Effector memory CD8-positive, alpha-beta T cell (primary cell): ENCODE measurements around the gene NAGPA.
"Not testable (repeated sequence)": the region's sequence is repeated elsewhere in the genome, so short reads cannot be mapped to it uniquely, and the experiment has no call there.

Experiments
- ATAC-seq: fragments of 150-1000 bp; cut with Tn5 transposase; replicated peaks from 2 replicates; pipeline ENCODE4 v1.10.0; 2021; ENCODE audit warnings: mild to moderate bottlenecking, moderate library complexity
- DNase-seq, 3 experiments: peaks; one replicate each; pipeline ENCODE4 v3.0.0; 2021
- H3K27ac Mint-ChIP-seq, 2 donors: one replicate each; pipeline ENCODE4 v1.8.0; 2022; ENCODE audit warnings: mild to moderate bottlenecking in 2 of 2, mixed read lengths in 2 of 2, moderate library complexity in 2 of 2
- H3K27me3 Mint-ChIP-seq, 2 donors: one replicate each; pipeline ENCODE4 v1.8.0; 2022; ENCODE audit warnings: mixed read lengths in 2 of 2
- H3K36me3 Mint-ChIP-seq: one replicate; pipeline ENCODE4 v1.8.0; 2022; ENCODE audit warnings: mild to moderate bottlenecking, moderate library complexity, mixed read lengths; ENCODE audit not compliant: insufficient read depth
- H3K4me1 Mint-ChIP-seq, 2 donors: one replicate each; pipeline ENCODE4 v1.8.0; 2022; ENCODE audit warnings: low read depth in 2 of 2, mixed read lengths in 2 of 2
- H3K4me3 Mint-ChIP-seq, 2 donors: one replicate each; pipeline ENCODE4 v1.8.0; 2022; ENCODE audit warnings: mild to moderate bottlenecking in 2 of 2, mixed read lengths in 2 of 2, moderate library complexity in 2 of 2
- H3K9me3 Mint-ChIP-seq, 2 donors: one replicate each; pipeline ENCODE4 v1.8.0; 2022; ENCODE audit warnings: mixed read lengths in 2 of 2
- total RNA-seq, 9 experiments: gene quantifications; one replicate each; lab custom pipeline; 2026; lab: John Stamatoyannopoulos, UW

Gene NAGPA, protein sequence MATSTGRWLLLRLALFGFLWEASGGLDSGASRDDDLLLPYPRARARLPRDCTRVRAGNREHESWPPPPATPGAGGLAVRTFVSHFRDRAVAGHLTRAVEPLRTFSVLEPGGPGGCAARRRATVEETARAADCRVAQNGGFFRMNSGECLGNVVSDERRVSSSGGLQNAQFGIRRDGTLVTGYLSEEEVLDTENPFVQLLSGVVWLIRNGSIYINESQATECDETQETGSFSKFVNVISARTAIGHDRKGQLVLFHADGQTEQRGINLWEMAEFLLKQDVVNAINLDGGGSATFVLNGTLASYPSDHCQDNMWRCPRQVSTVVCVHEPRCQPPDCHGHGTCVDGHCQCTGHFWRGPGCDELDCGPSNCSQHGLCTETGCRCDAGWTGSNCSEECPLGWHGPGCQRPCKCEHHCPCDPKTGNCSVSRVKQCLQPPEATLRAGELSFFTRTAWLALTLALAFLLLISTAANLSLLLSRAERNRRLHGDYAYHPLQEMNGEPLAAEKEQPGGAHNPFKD
- 14.8 to 42.8 (median 24.9) reads per million in 9 experiments for total RNA-seq

DNA sequence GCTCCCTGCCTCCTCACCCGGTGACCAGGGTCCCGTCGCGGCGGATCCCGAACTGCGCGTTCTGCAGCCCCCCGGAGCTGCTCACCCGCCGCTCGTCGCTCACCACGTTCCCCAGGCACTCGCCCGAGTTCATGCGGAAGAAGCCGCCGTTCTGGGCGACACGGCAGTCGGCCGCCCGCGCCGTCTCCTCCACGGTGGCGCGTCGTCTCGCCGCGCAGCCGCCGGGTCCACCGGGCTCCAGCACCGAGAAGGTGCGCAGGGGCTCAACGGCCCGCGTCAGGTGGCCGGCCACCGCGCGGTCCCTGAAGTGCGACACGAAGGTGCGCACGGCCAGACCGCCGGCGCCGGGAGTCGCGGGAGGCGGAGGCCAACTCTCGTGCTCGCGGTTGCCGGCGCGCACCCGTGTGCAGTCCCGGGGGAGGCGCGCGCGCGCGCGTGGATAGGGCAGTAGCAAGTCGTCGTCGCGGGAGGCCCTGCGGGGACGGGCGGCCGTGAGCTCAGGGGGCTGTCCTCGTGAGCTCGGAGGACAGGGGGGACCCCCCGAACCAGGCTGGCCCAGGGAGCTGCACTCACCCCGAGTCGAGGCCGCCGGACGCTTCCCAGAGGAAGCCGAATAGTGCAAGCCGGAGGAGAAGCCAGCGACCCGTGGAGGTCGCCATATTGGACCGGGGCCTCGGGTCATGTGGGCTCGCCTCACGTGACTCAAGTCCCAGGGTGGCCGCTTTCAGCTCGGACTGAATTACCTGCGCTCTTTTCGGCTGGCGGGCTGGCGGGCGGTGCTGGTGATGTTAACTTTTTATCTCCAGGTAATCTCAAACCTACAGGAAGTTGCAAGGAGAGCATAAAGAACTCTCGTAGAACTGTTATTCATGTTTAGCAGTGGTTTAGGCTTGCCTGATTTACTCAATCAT, at the start of gene NAGPA:
TSS of gene NAGPA (minus strand) at position 680 of the 911 bp plus-strand sequence. CDS start at position 659, 21 bp downstream.
- H3K27me3 Mint-ChIP-seq = no peaks in the 10 kb centered on the region
- peak; percentile 94 for ATAC-seq
- peaks cover 15 to 24% of the 10 kb centered on the region in 2 donors for H3K4me1 Mint-ChIP-seq
- peaks cover 16% of the 10 kb centered on the region for H3K36me3 Mint-ChIP-seq
- H3K9me3 Mint-ChIP-seq = no peaks in the 10 kb centered on the region
- peak within 1 kb of the TSS; percentile 93 to 95 for H3K27ac Mint-ChIP-seq
- DNase-seq = peak; percentile 76 to 82 (median 78)
- peak within 1 kb of the TSS; percentile 78 to 82 for H3K4me3 Mint-ChIP-seq

DNA sequence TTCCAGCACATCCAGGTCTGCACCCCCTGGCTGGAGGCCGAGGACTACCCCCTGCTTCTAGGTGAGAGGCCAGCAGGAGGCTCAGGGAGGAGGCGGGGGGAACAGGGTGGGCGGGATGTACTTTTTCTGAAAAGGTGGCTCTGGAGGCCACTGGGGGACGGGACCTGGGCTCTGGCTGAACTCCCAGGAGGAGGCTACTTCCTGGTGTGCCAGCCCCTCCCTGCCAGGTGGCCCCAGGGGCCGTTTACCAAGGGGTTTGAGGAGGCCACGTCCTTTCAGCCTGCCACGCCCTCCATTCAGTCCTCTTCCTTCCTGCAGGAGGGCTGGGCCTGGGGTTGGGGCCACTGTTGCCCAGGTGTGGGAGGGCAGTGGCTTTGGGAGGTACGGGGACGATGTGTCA, 47.3 kb upstream of the NAGPA start:
- not testable (repeated sequence) for H3K4me3 Mint-ChIP-seq, H3K9me3 Mint-ChIP-seq, DNase-seq, H3K4me1 Mint-ChIP-seq, H3K27me3 Mint-ChIP-seq, ATAC-seq
- Mint-ChIP-seq H3K27ac (peak overlapping the region in 1 of 2 donors; percentile 55), H3K36me3 (peaks cover 38% of the 10 kb centered on the region)

DNA sequence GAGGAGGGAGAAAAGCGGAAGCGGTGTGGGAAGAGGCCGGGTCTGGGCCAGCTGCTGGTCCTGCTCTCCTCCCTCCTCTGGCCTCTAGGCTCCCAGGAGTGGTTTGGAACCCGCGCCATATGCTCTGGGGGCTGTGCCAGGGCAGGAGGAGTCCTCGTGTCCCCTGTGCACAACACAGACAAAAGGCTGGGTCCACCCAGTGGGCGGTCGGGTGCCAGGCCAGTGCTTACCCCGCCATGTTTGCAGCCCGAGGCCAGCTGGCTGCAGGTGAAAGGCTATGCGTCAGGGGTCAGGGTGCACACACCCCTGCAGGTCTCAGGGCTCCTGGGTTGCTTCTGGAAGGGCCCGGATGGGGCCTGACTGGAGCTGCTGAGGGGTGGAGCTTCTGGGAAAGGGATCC, 46.7 kb upstream of the NAGPA start:
- DNase-seq, H3K27me3 Mint-ChIP-seq, H3K4me3 Mint-ChIP-seq, ATAC-seq, H3K4me1 Mint-ChIP-seq, H3K9me3 Mint-ChIP-seq, H3K27ac Mint-ChIP-seq: not testable (repeated sequence)
- H3K36me3 Mint-ChIP-seq = peaks cover 43% of the 10 kb centered on the region

DNA sequence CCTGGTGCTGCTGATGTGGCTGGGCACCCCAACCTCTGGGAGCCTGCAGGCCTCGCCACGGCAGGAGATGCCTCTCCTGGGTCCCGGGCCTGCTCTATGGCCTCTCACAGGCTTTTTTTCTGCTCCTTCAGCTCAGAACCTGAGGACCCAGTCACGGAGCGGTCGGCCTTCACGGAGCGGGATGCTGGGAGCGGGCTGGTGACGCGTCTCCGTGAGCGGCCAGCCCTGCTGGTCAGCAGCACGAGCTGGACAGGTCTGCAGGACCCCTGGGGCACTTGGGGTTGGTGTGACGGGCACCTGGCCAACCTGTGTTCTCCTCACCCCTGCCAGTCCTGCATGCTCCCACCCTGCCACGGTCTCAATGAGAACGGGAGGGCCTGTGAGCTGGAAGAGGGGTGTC, 44.9 kb upstream of the NAGPA start:
- DNase-seq = no peak
- no peak overlapping the region for H3K4me3 Mint-ChIP-seq
- H3K36me3 Mint-ChIP-seq = peaks cover 49% of the 10 kb centered on the region
- H3K27ac Mint-ChIP-seq = no peak overlapping the region
- ATAC-seq = no peak
- H3K4me1 Mint-ChIP-seq = peaks cover 0 to 3% of the 10 kb centered on the region in 2 donors
- no peaks in the 10 kb centered on the region for H3K9me3 Mint-ChIP-seq
- H3K27me3 Mint-ChIP-seq = no peaks in the 10 kb centered on the region

DNA sequence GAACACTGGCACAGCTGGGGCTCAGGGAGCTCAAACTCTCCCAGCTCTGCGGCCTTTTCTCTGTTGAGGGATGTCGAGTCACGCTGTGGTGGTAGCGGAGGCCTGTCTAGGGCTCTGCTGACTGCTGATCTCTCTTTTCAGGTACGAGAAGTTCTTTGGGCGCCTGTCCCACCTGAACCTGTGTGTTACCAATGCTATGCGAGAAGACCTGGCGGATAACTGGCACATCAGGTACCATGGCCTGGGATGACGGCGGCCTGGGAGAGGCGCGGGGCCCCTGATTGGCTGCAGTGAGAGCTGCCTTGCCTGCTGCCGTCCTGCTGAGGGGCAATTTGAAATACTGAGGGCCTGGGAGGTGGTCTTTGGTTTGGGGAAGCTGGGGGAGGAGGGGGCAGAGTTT, 43.6 kb upstream of the NAGPA start:
- Mint-ChIP-seq H3K36me3 (peaks cover 51% of the 10 kb centered on the region), H3K27me3 (no peaks in the 10 kb centered on the region), H3K4me1 (peaks cover 10 to 13% of the 10 kb centered on the region in 2 donors), H3K27ac (no peak overlapping the region), H3K4me3 (no peak overlapping the region), H3K9me3 (no peaks in the 10 kb centered on the region)
- no peak for DNase-seq
- no peak for ATAC-seq

DNA sequence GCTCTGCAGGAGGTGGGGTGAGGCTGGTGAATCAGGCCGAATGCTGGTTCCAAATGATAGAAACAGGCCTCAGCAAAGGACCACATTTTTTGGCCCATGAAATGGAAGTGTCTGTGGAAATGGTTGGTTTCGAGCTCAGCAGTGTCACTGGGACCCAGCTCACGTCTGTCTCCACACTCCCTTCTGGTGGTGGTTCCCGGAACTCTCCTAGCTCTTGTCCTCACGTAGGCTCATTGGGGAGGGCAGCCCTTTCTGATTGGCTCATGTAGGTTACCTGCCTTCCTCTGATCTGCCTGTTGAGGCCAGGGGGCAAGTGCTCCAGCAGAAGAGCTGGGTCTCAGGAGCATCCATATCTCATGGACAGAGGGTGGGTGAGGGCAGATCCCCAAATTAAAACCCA, 41.9 kb upstream of the NAGPA start:
- Mint-ChIP-seq H3K27me3 (no peaks in the 10 kb centered on the region), H3K27ac (peak overlapping the region in 1 of 2 donors; percentile 78), H3K4me1 (peaks cover 27% of the 10 kb centered on the region in 2 donors), H3K36me3 (peaks cover 55% of the 10 kb centered on the region), H3K9me3 (no peaks in the 10 kb centered on the region), H3K4me3 (no peak overlapping the region)
- no peak for ATAC-seq
- no peak for DNase-seq

DNA sequence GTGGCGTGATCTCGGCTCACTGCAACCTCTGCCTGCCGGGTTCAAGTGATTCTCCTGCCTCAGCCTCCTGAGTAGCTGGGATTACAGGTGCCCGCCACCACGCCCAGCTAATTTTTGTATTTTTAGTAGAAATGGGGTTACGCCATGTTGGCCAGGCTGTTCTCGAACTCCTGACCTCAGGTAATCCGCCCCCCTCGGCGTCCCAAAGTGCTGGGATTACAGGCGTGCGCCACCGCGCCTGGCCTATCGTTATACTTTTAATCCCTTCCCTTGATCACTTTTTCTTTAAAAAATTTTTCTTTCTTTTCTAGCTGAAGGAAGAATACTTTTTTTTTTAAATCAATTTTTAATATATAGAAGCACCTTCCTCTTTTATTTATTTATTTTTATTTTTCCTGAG, 40.0 kb upstream of the NAGPA start:
- not testable (repeated sequence) for DNase-seq, H3K4me3 Mint-ChIP-seq, H3K27me3 Mint-ChIP-seq, H3K9me3 Mint-ChIP-seq, ATAC-seq, H3K27ac Mint-ChIP-seq
- Mint-ChIP-seq H3K4me1 (peaks cover 27% of the 10 kb centered on the region in 2 donors), H3K36me3 (peaks cover 45% of the 10 kb centered on the region)

DNA sequence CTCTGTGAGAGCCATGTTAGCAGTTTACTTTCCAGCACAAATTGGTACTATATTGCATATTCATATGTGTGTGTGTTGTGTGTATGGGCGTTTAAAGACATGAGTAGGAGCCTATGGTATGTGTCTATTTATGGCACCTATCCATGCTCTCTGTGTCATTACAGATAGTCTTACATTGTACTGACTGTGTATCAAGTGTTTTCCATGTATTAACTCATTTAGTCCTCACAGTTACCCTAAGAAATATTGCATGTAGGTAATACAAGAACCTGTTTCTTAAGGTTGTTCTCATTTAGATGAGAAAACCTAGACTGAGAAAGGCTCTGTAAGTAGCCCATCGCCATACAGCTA, 39.5 kb upstream of the NAGPA start:
- Mint-ChIP-seq H3K4me3 (peak overlapping the region; percentile 96), H3K4me1 (peaks cover 27% of the 10 kb centered on the region in 2 donors), H3K27me3 (no peaks in the 10 kb centered on the region), H3K36me3 (peaks cover 45% of the 10 kb centered on the region), H3K27ac (peak overlapping the region; percentile 41 to 98), H3K9me3 (no peaks in the 10 kb centered on the region)
- DNase-seq (no peak), ATAC-seq (no peak)

DNA sequence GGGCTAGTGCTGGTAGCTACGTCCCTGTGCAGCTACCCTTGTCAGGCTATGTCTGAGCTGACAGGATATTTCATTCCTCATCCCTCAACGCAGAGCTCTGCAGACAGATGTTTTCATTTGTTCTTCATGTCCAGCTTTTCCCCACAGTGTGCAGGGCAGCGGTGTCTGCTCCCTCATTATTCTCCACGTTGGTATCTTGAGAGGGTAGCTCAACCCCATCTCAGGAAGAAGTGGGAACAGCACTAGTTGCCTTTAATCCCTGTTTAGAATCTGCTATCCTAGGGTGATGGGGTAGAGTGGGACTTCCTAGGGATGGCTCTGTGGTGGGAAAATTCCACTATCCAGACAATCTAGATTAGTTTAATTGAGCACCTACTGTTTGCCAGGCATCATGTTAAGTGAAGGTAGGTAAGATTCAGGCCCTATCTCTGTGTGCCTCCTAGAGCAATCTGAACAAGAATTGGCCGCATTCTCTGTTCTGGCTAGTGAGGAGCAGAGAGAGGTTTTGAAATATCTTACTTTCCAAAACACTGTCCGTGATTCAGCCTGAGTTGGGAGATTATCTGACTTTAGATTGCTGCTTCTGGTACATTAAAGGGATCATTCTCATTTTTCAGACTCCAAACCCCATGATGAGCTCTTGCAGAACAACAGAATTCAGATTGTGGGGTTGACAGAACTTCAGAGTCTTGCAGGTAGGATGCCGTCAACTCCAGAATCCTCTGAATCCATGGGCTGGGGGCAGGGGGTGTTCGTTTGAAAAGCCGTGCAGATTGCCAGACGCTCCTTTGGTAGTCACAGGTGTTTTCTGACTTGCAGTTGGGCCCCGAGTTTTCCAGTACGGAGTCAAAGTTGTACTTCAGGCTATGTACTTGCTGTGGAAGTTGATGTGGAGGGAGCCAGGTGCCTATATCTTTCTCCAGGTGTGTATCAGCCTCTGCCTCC, 38.9 kb upstream of the NAGPA start:
- DNase-seq = no peak
- H3K4me3 Mint-ChIP-seq = peak overlapping the region; percentile 96
- H3K27me3 Mint-ChIP-seq = no peaks in the 10 kb centered on the region
- no peak for ATAC-seq
- no peaks in the 10 kb centered on the region for H3K9me3 Mint-ChIP-seq
- H3K27ac Mint-ChIP-seq = peak overlapping the region; percentile 98 to 99
- peaks cover 42% of the 10 kb centered on the region for H3K36me3 Mint-ChIP-seq
- H3K4me1 Mint-ChIP-seq = peaks cover 27% of the 10 kb centered on the region in 2 donors

DNA sequence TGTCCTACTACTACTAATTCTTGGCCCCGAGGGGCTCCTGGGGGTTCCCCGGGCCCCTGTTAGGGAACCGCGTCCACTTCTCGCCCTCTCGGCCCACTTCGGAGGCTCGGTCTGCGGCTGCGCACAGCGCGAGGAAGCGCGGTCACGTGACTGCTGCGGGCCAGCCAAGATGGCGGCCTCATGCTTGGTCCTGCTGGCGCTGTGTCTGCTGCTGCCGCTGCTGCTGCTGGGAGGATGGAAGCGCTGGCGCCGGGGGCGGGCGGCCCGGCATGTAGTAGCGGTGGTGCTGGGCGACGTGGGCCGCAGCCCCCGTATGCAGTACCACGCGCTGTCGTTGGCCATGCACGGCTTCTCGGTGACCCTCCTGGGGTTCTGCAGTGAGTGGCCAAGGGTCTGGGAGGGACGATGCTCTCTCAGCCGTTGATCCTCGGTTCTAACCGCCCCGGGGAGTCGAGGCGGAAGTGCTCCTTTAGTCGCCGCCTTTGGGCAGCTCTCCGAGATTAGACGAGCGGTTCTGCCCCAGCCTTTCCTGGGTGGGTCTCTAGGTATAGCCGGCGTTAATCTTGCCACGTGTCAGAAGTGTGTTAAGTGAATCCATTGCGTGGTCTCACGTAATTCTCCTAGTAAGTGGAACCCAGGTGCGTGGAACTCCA, 38.1 kb upstream of the NAGPA start, which contains the start of gene ALG1:
TSS of gene ALG1 (plus strand) at position 163 of the 653 bp plus-strand sequence. CDS start at position 170, 7 bp downstream.
- peaks cover 27% of the 10 kb centered on the region in 2 donors for H3K4me1 Mint-ChIP-seq
- DNase-seq = peak; percentile 87 to 91 (median 88)
- no peaks in the 10 kb centered on the region for H3K27me3 Mint-ChIP-seq
- H3K4me3 Mint-ChIP-seq = peak within 1 kb of the TSS; percentile 96
- peak; percentile 92 for ATAC-seq
- no peaks in the 10 kb centered on the region for H3K9me3 Mint-ChIP-seq
- H3K36me3 Mint-ChIP-seq = peaks cover 41% of the 10 kb centered on the region
- peak within 1 kb of the TSS; percentile 98 to 99 for H3K27ac Mint-ChIP-seq

DNA sequence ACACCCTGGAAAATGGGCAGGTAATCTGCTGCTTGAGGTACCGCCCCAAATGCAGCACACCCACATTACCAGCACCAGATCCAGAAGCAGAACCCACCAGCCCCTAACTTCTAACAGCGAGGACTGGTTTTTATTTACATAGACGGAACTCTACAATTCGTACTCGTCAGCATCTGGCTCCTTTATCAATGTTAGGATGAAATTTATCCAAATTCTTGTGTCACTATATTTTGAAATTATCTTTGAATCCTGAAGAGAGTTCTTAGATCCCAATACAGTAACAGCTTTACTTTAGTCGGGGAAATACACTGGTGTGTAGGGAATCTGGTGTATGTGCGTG, 37.6 kb upstream of the NAGPA start:
- peaks cover 36% of the 10 kb centered on the region for H3K36me3 Mint-ChIP-seq
- peak overlapping the region; percentile 96 for H3K4me3 Mint-ChIP-seq
- DNase-seq (no peak), ATAC-seq (no peak)
- H3K27ac Mint-ChIP-seq = peak overlapping the region; percentile 98 to 99
- H3K9me3 Mint-ChIP-seq = no peaks in the 10 kb centered on the region
- no peaks in the 10 kb centered on the region for H3K27me3 Mint-ChIP-seq
- H3K4me1 Mint-ChIP-seq = peaks cover 27% of the 10 kb centered on the region in 2 donors
